ENCODE data around the gene ORAI1. TPM values are rescaled to one million over a fixed set of nuclear protein-coding genes. Genes with fewer than 3 reads are reported as not detected.
A peak's percentile ranks its signal among the peaks of the same experiment; 100 is the strongest.
"Not testable (repeated sequence)": the region's sequence is repeated elsewhere in the genome, so short reads cannot be mapped to it uniquely, and the experiment has no call there.

The ORAI1 gene
- total and polyA plus RNA-seq, 11 donors = 4.5 to 18.8 (median 9.5) TPM

DNA sequence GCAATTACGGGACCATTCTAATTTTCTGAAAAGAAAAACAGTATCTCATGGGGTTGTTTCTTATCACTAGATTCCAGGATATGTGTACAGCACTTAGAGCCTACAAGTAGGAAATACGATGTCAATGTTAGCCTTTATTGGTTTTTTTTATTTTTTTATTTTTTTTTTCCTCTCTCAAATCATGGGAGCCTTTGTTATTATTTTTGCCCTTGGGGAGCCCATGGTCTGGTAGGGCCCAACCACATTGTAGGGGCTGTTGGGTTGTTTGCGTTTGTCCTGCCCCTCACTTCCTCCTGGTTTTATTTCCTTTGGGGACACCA is 37.2 kb downstream of the ORAI1 start:
- WGBS, 4 donors = 73 to 85% (median 79%) methylated on average over 3 of the region's 3 CpGs
- H3K27me3 ChIP-seq = no peaks in the 10 kb centered on the region
- TF ChIP-seq POLR2A (IDR thresholded peaks at IDR 0.05) = no peak
- TF ChIP-seq, protein P1, sequence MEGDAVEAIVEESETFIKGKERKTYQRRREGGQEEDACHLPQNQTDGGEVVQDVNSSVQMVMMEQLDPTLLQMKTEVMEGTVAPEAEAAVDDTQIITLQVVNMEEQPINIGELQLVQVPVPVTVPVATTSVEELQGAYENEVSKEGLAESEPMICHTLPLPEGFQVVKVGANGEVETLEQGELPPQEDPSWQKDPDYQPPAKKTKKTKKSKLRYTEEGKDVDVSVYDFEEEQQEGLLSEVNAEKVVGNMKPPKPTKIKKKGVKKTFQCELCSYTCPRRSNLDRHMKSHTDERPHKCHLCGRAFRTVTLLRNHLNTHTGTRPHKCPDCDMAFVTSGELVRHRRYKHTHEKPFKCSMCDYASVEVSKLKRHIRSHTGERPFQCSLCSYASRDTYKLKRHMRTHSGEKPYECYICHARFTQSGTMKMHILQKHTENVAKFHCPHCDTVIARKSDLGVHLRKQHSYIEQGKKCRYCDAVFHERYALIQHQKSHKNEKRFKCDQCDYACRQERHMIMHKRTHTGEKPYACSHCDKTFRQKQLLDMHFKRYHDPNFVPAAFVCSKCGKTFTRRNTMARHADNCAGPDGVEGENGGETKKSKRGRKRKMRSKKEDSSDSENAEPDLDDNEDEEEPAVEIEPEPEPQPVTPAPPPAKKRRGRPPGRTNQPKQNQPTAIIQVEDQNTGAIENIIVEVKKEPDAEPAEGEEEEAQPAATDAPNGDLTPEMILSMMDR (IDR thresholded peaks at IDR 0.05) = no peak
- H3K36me3 ChIP-seq = no peaks in the 10 kb centered on the region
- DNase-seq (no peak), ATAC-seq (no peak)
- peaks cover 0 to 19% (median 3%) of the 10 kb centered on the region in 12 donors for H3K4me1 ChIP-seq
- peak overlapping the region in 1 of 12 donors; percentile 81 for H3K27ac ChIP-seq
- H3K4me3 ChIP-seq = peak overlapping the region in 1 of 12 donors; percentile 65
- intact Hi-C loops (cut with DNase I) = no loop called here
- no peaks in the 10 kb centered on the region for H3K9me3 ChIP-seq

DNA sequence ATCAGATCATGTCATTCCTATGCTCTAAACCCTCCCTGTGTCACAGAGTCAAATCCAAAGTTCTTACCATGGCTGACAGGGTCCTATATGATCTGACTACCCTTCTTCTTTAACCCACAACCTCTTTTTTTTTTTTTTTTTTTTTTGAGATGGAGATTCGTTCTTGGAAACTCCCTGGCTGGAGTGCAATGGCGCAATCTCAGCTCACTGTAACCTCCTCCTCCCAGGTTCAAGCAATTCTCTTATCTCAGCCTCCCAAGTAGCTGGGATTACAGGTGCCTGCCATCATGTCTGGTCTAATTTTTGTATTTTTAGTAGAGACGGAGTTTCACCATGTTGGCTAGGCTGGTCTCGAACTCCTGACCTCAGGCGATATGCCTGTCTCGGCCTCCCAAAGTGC is 40.5 kb downstream of the ORAI1 start:
- 86 to 94% (median 87%) methylated on average over 6 of the region's 6 CpGs for WGBS, 4 donors
- intact Hi-C loops (cut with DNase I) = loop anchor here in 8 of 10 donors (5.0 kb wide), 3 partner anchors 35 to 115 kb away; no protein-coding TSS in a partner anchor
- H3K4me1 ChIP-seq = not testable (repeated sequence)

GRCh38 chr12:121668750-121669520 is 42.6 kb downstream of the ORAI1 start:
- Histone ChIP-seq H3K9me3 (no peaks in the 10 kb centered on the region), H3K27ac (no peak overlapping the region), H3K4me1 (peaks cover 0 to 18% (median 8%) of the 10 kb centered on the region in 12 donors), H3K27me3 (no peaks in the 10 kb centered on the region), H3K4me3 (no peak overlapping the region), H3K36me3 (no peaks in the 10 kb centered on the region)
- intact Hi-C loops (cut with DNase I) = loop anchor here in 8 of 10 donors (2.0 to 5.0 kb wide), 4 partner anchors 37 to 117 kb away; no protein-coding TSS in a partner anchor
- ATAC-seq (no peak), DNase-seq (peak in 1 of 5 donors; percentile 32)
- WGBS, 4 donors = 79 to 84% (median 82%) methylated on average over 17 to 18 of the region's 18 CpGs
- no peak for TF ChIP-seq POLR2A (IDR thresholded peaks at IDR 0.05)
- TF ChIP-seq, protein P1 (IDR thresholded peaks at IDR 0.05) = peak; percentile 43 to 73 (median 56)

More for the DNA sequence above, 40.5 kb downstream of the ORAI1 start:
- H3K27ac ChIP-seq, H3K9me3 ChIP-seq, DNase-seq, H3K36me3 ChIP-seq, H3K4me3 ChIP-seq, H3K27me3 ChIP-seq, ATAC-seq: not testable (repeated sequence)

DNA sequence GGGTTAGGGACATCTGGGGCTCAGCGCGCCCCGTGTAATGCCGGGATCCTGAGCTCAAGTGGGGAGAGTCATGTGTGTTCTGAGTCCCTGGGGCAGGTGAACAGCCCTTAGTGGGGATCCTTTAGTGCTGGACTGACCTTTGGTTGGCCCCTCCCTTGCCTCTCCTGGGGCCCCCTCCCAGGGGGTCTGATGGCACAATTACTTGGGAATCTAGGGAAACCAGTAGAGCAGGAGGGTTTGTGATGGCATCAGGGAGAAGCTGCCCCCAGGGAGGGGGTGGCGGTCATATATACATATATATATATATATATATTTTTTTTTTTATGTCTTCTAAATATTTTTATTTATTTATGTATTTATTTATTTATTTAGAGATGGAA is 43.2 kb downstream of the ORAI1 start, which contains the start of gene MORN3:
Gene MORN3 (minus strand): TSS at position 134 of the 380 bp plus-strand sequence. CDS start 171 bp downstream, outside the sequence.
- no peak for DNase-seq
- Histone ChIP-seq H3K27ac (no peak within 1 kb of the TSS), H3K9me3 (no peaks in the 10 kb centered on the region), H3K36me3 (no peaks in the 10 kb centered on the region), H3K4me3 (no peak within 1 kb of the TSS), H3K4me1 (peaks cover 0 to 18% (median 8%) of the 10 kb centered on the region in 12 donors), H3K27me3 (no peaks in the 10 kb centered on the region)
- TF ChIP-seq, protein P1 (IDR thresholded peaks at IDR 0.05) = no peak
- no peak for TF ChIP-seq POLR2A (IDR thresholded peaks at IDR 0.05)
- WGBS, 4 donors = 86 to 99% (median 94%) methylated on average over 5 of the region's 5 CpGs
- ATAC-seq = no peak
- intact Hi-C loops (cut with DNase I) = loop anchor here in 8 of 10 donors (2.0 to 5.0 kb wide), 4 partner anchors 37 to 117 kb away; no protein-coding TSS in a partner anchor

Data from heart left ventricle (tissue), 16 donors.